GM18868 (cell line): Measurements from ENCODE around the gene SLC29A3.

Source experiments
- ATAC-seq: cut with Tn5 transposase; IDR thresholded peaks from one replicate; pipeline ENCODE4 v1.9.1; 2021; ENCODE audit warnings: mild to moderate bottlenecking, moderate library complexity; ENCODE audit not compliant: unreplicated experiment

The SLC29A3 gene

DNA sequence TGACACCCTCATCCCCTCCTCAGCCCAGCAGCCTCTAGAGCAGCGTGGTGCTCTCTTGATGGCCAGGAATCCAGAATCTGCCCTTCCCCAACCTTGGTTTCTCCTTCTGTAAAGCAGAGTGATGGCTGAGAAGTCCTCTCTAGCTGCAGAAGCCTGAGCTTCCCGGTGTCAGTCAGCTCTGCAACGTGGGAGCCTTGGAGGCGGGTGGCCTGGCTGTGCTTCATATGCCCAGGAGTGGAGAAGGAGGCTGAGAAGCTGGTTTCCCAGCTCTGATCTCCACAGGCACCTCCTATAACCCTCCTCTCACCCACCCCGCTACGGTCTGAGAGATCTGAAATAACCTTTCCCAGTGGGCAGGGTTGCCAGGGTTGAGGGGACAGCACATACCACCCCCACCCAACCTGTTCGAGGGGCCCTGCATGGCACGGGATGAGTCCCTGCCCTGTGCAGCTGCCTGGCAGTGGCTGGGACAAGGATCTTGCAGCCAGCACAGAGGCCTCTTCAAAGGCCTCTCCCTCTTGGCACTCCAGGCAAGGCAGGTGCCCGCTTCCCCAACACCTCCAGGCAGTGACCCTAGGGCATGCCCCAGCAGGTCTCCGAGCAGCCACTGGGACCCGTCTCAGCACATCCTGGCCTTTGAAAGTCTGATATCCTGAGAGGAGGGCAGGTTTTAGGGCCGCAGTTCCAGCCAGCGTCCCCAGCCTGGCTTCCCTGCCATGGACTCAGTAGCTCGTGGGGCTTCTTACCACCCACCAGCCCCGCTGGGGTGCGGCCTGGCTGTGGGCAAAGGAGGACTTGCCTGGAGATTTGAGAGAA lies 18.3 kb upstream of the SLC29A3 start:
- no peak for ATAC-seq

DNA sequence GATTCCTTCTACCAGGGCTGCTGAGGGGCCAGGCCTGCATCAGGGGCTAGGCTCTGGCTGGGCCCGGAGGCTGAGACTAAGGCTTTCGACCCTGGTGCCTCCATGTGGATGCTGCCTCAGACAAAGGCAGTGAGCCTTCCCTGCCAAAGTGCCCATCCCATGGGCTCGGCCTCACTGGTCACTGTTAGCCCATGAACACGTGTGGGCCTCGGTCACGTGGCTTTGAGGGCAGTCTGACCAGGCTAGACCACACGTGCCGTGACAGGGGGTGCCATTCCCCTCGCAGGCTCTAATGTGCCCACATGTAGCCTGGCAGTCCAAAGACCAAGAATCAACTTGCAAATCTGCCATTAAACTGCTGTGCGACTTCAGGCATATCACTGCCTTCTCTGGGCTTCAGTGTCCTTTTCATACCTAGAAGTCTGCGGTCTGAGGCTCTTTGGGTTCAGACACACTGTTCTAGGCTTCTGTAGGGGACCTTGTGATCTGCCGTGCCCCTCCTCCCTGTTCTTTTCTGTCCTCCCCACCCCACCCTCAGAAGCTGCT lies 17.6 kb upstream of the SLC29A3 start:
- ATAC-seq = no peak

DNA sequence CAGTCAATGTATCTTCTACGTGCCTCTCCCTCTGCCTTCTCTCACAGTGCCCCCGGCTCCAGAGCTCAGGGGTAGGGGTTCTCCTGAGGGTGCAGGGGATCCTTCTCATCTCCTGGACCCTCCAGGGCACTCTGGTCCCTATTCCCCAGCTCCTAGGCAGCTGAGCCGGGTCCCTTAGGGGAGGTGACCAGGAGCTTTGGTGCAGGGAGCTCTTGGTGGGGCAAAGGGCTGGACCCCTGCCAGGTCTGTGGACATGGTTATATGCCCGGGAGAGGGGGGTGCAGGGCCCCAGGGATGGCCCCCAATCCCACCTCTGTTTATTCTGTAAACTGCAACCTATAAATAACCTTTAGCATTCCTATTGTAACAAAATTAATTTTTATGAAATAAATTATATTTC lies 16.6 kb upstream of the SLC29A3 start:
- no peak for ATAC-seq

DNA sequence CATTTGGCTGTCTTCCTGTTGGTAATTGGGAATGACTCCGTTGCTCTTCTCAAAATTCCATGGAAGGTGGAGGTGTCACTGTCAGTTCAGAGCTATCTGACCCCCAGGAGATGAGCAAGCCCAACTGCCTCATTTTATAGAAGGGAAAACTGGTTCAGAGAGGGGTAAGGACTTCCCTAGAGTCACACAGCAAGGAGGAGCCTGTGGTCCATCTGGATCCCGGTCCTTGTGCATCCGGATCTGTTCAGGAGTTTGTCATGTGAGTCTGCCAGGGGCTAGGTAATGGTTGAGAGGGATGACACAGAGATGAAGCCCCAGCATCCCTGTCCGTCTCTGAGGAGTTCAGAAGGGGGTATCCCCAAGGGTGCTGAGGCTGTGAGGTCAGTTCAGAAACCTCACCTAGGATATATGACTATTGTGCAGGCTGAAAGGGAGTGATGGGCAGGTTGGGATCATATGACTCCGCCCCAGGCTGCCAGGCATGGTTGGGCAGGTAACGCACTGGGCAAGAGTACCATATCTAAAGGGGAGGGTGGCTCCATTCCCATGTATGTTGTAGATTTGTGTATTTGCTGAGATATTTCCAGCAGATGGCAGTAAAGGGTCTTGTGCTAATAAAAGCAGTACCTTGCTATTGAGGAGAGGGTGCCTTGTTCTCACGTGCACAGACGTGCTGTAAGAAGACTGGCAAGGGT lies 16.0 kb upstream of the SLC29A3 start:
- ATAC-seq = no peak

- ATAC-seq = no peak
These were observed 15.5 kb upstream of the SLC29A3 start for GRCh38 chr10:71303569-71303907.

GRCh38 chr10:71304914-71305313 lies 14.1 kb upstream of the SLC29A3 start:
- ATAC-seq = no peak

- ATAC-seq = no peak
These were observed 12.1 kb upstream of the SLC29A3 start for GRCh38 chr10:71306979-71307378.

GRCh38 chr10:71307469-71308085 lies 11.5 kb upstream of the SLC29A3 start:
- ATAC-seq = no peak

DNA sequence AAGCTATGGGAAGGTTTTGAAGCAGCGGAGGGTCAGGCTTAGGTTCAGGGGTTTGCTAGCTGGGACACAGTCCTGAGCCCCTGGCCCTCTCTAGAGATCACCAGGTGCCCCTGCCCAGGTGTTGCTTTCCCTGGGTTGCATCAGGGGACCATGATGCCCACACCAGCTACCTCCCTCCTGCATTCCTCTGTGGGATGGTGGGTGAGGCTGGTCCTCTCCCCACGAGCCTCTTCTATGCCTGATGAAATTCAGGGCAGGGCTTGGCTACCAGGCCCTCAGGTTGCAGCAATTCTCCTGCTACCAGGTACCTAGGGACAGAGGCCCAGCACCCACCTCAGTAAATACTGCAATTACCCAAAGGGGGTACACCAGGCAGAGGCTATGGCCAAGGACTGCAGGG lies 10.8 kb upstream of the SLC29A3 start:
- no peak for ATAC-seq

GRCh38 chr10:71308985-71309384 lies 10.1 kb upstream of the SLC29A3 start:
- no peak for ATAC-seq

GRCh38 chr10:71309919-71310318 lies 9.1 kb upstream of the SLC29A3 start:
- no peak for ATAC-seq

DNA sequence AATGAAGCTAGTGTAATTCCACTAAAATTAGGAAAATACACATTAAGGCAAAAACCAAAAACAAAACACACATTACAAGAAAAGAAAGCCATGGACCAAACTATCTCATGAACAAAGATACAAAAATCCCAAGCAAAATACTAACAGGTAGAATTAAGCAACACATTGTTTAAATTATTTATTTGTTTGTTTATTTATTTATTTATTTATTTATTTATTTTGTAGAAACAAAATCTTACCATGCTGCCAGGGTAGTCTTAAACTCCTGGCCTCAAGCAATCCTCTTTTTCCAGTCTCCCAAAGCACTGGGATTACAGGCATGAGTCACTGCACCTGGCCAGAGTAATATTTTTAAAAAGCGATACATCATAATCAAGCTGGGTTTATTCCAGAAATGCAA lies 6.8 kb upstream of the SLC29A3 start:
- ATAC-seq = no peak

- ATAC-seq = no peak
These were observed 6.0 kb upstream of the SLC29A3 start for GRCh38 chr10:71312811-71313789.

- ATAC-seq = no peak
These were observed 4.9 kb upstream of the SLC29A3 start for GRCh38 chr10:71314028-71314693.

GRCh38 chr10:71314694-71315225 lies 4.3 kb upstream of the SLC29A3 start:
- ATAC-seq = no peak

DNA sequence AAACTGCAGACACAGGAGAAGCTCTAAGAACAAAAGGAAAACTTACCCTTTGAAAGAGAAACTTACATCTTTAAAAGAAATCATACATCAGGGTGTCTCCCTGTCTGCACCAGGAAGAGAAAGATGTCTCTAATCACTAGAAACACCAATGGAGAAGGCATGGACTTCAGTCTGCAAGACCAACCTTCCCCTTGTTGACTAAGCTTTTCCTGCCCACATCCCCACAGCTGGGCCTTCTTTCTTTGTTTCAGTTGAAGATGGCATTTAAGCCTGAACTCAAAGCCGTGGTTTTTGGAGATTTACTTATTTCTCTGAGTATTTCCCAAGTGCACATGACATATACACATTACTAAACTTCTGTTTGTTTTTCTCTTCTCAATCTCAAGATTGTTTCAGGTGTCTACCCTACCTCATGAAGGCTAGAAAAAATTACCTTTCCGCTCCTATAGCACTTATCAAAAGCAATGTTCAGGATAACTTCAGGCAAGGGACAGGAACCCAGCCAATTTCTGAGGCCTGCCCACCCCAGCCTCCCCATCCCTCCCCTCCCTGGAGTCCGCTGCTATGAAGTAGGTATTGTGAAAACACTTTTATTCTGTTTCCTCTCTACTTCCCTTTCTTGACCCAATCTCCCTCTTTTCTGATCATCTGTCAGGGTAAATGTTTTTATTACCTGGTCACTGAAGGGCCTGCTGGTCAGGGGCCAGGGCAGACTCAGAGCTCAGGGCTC lies 2.8 kb upstream of the SLC29A3 start:
- ATAC-seq = no peak

DNA sequence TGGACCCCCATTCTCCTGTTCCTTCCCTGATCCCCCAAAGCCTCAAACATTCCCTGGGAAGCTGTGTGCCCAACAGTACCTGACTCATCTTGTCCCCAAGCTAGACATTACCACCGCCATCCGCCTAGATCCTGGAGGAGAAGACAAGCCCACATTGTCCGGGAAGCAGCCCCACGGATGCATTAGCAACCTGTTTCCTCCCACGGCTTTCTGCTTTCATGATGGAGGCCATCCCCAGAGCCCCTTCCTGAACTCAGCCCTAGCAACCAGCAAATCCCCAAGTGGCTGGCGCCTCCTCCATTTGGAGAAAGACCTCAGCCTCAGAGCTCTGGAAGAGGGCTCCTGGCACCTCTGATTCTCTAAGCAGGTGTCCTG lies 2.3 kb upstream of the SLC29A3 start:
- no peak for ATAC-seq

DNA sequence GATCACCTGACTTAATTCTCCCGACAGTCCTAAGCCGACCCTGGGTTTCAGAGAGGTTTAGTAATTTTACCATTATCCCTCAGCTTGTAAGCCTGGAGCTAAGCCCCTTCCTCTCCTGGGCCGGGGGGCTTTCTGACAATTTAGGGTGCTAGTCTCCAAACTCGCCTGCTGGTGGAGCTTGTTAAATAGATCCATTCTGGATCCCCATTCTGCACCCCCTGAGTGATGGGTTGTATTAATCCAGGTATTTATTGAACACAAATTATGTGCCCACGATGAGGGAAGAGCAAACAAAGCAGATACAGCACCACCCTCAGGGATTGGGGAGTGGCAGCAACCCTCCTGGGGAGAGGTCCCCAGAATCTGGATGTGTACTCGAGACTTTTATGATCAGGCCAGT lies 1.3 kb upstream of the SLC29A3 start:
- no peak for ATAC-seq

DNA sequence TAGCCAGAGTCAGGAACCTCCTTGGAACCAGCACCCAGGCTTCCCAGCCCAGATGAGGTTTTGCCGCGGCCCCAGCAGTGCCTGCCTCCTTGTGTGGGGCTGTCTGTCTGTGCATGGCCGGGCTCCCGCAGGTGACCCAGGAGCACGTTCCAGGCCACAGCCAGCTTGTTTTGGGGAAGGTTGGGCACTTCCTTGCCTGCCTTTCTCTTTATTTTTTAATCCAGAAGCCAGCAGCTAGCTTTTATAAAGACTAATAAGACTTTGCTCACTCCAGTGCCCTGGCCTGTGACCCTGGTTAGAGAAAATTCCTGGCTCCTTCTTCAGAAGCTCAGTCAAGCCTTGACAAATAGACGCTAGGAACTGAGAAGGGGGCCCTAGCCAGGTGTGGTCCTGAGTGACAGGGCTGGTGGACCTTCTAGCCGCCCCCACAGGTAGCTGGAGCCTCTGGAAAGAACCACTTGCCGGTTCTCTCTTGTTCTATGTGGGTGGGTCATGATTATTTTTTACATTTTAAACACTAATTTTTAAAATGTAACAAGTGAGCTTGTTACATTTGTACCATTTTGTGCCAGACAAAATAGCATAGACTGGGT lies 837 bp downstream of the SLC29A3 start:
- ATAC-seq = no peak
